ENCODE results near the gene TLR10. TPM values are rescaled to one million over a fixed set of nuclear protein-coding genes. Genes with fewer than 3 reads are reported as not detected.

TLR10 gene
- total RNA-seq, 1 donor from 2014 or later: not detected

DNA sequence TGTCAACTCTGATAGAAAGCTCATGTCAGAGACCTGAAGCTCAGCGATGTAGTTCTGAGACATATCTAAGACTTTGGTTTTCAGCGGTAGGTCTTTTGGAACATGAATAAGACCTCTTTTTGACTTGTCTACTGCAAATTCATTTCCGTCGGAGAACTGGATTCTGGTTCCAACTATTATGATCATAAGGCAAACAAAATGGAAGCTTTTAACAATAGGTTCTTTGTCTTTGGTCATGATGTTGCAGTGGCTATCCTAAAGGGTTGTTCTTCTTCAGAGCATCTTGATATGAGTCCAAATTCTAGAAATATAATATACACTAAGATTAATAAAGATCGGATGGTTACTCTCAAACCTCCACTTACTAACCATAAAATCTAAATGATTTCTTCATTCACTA is 46.4 kb upstream of the TLR10 start:
- Histone ChIP-seq H3K4me2 (ENCODE audit: low read length) (no peak overlapping the region), H3K27me3 (ENCODE audit: insufficient read depth, low read length) (no peaks in the 10 kb centered on the region), H3K4me3 (ENCODE audit: insufficient read depth, low read depth, low read length) (no peak overlapping the region), H3K9ac (ENCODE audit: low read length) (no peak overlapping the region), H4K20me1 (ENCODE audit: insufficient read depth, low read length) (no peaks in the 10 kb centered on the region), H3K79me2 (ENCODE audit: insufficient read depth, low read length) (no peaks in the 10 kb centered on the region), H3K4me1 (ENCODE audit: insufficient read depth, low read length) (no peaks in the 10 kb centered on the region), H2AFZ (ENCODE audit: low read depth, low read length) (no peak overlapping the region), H3K36me3 (ENCODE audit: insufficient read depth, low read length) (no peaks in the 10 kb centered on the region), H3K9me3 (ENCODE audit: insufficient read depth, low read depth, low read length) (no peaks in the 10 kb centered on the region), H3K27ac (ENCODE audit: low read depth, low read length) (no peak overlapping the region)
- Mint-ChIP-seq H3K4me3 (ENCODE audit: unreplicated experiment) (no peak overlapping the region), H3K9me3 (ENCODE audit: unreplicated experiment) (peaks cover 9% of the 10 kb centered on the region), H3K4me1 (ENCODE audit: low read depth, unreplicated experiment) (no peaks in the 10 kb centered on the region), H3K27ac (ENCODE audit: unreplicated experiment) (no peak overlapping the region), H3K36me3 (ENCODE audit: low read depth, unreplicated experiment) (peaks cover 5% of the 10 kb centered on the region), H3K27me3 (ENCODE audit: low read depth, unreplicated experiment) (peaks cover 3% of the 10 kb centered on the region)
- FAIRE-seq: no peak
- DNase-seq (ENCODE audit: low read depth): no peak
- no peak for TF ChIP-seq EZH2 (IDR thresholded peaks at IDR 0.05; ENCODE audit: insufficient read depth, low read length)
- TF ChIP-seq, protein P1, sequence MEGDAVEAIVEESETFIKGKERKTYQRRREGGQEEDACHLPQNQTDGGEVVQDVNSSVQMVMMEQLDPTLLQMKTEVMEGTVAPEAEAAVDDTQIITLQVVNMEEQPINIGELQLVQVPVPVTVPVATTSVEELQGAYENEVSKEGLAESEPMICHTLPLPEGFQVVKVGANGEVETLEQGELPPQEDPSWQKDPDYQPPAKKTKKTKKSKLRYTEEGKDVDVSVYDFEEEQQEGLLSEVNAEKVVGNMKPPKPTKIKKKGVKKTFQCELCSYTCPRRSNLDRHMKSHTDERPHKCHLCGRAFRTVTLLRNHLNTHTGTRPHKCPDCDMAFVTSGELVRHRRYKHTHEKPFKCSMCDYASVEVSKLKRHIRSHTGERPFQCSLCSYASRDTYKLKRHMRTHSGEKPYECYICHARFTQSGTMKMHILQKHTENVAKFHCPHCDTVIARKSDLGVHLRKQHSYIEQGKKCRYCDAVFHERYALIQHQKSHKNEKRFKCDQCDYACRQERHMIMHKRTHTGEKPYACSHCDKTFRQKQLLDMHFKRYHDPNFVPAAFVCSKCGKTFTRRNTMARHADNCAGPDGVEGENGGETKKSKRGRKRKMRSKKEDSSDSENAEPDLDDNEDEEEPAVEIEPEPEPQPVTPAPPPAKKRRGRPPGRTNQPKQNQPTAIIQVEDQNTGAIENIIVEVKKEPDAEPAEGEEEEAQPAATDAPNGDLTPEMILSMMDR (IDR thresholded peaks at IDR 0.05; ENCODE audit: insufficient read depth, low read depth, low read length): no peak

DNA sequence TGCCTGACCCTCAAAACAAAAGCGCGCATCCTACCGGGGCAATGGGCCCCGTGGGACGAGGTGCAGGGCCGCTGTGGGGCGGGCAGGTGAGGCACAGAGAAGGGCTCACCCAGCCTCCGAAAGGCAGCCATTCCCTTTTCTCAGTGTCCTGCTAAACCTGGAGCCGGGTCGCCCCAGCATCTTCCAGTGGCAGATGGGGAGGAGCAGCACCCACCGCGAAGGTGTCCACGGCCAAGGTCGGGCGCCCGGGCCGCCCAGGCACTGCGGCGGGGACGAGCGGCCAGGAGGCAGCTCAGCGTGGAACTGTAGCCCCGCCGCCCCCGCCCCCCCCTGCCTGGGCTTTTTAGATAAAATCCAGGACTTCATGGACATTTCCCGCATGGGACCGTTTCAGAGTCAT is 41.0 kb upstream of the TLR10 start:
- no peak overlapping the region for H3K4me2 ChIP-seq (ENCODE audit: low read length)
- H3K27me3 Mint-ChIP-seq (ENCODE audit: low read depth, unreplicated experiment): peaks cover 3% of the 10 kb centered on the region
- H3K9me3 ChIP-seq (ENCODE audit: insufficient read depth, low read depth, low read length): no peaks in the 10 kb centered on the region
- no peak overlapping the region for H3K4me3 Mint-ChIP-seq (ENCODE audit: unreplicated experiment)
- H3K79me2 ChIP-seq (ENCODE audit: insufficient read depth, low read length): no peaks in the 10 kb centered on the region
- H3K9ac ChIP-seq (ENCODE audit: low read length): no peak overlapping the region
- H3K4me1 ChIP-seq (ENCODE audit: insufficient read depth, low read length): no peaks in the 10 kb centered on the region
- no peak overlapping the region for H3K27ac ChIP-seq (ENCODE audit: low read depth, low read length)
- H4K20me1 ChIP-seq (ENCODE audit: insufficient read depth, low read length): no peaks in the 10 kb centered on the region
- no peak for TF ChIP-seq EZH2 (IDR thresholded peaks at IDR 0.05; ENCODE audit: insufficient read depth, low read length)
- TF ChIP-seq, protein P1 (IDR thresholded peaks at IDR 0.05; ENCODE audit: insufficient read depth, low read depth, low read length): no peak
- no peak overlapping the region for H2AFZ ChIP-seq (ENCODE audit: low read depth, low read length)
- peaks cover 10% of the 10 kb centered on the region for H3K4me1 Mint-ChIP-seq (ENCODE audit: low read depth, unreplicated experiment)
- FAIRE-seq (no peak), DNase-seq (ENCODE audit: low read depth) (no peak)
- H3K27me3 ChIP-seq (ENCODE audit: insufficient read depth, low read length): no peaks in the 10 kb centered on the region
- peaks cover 14% of the 10 kb centered on the region for H3K9me3 Mint-ChIP-seq (ENCODE audit: unreplicated experiment)
- peaks cover 9% of the 10 kb centered on the region for H3K36me3 Mint-ChIP-seq (ENCODE audit: low read depth, unreplicated experiment)
- H3K36me3 ChIP-seq (ENCODE audit: insufficient read depth, low read length): no peaks in the 10 kb centered on the region
- no peak overlapping the region for H3K4me3 ChIP-seq (ENCODE audit: insufficient read depth, low read depth, low read length)
- H3K27ac Mint-ChIP-seq (ENCODE audit: unreplicated experiment): no peak overlapping the region

DNA sequence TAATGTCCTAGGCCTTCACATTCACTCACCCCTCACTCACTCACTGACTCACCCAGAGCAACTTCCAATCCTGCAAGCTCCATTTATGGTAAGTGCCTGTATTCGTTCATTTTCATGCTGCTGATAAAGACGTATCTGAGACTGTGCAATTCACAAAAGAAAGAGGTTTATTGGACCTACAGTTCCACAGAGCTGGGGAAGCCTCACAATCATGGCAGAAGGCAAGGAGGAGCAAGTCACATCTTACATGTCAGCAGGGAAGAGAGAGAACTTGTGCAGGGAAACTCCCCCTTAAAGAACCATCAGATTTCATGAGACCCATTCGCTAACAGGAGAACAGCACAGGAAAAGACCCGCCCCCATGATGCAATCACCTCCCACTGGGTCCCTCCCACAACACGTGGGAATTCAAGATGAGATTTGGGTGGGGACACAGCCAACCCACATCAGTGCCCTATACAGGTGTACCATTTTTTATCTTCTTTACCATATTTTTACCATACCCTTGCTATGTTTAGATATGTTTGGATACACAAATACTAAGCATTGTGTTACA is 40.0 kb upstream of the TLR10 start:
- peaks cover 3% of the 10 kb centered on the region for H3K27me3 Mint-ChIP-seq (ENCODE audit: low read depth, unreplicated experiment)

More for the DNA sequence above, 40.0 kb upstream of the TLR10 start:
- no peaks in the 10 kb centered on the region for H3K27me3 ChIP-seq (ENCODE audit: insufficient read depth, low read length)
- no peak overlapping the region for H3K4me3 ChIP-seq (ENCODE audit: insufficient read depth, low read depth, low read length)
- no peaks in the 10 kb centered on the region for H3K79me2 ChIP-seq (ENCODE audit: insufficient read depth, low read length)
- no peak for TF ChIP-seq EZH2 (IDR thresholded peaks at IDR 0.05; ENCODE audit: insufficient read depth, low read length)
- TF ChIP-seq, protein P1 (IDR thresholded peaks at IDR 0.05; ENCODE audit: insufficient read depth, low read depth, low read length): no peak
- no peak overlapping the region for H3K27ac ChIP-seq (ENCODE audit: low read depth, low read length)
- no peaks in the 10 kb centered on the region for H3K9me3 ChIP-seq (ENCODE audit: insufficient read depth, low read depth, low read length)
- H2AFZ ChIP-seq (ENCODE audit: low read depth, low read length): no peak overlapping the region
- Mint-ChIP-seq H3K36me3 (ENCODE audit: low read depth, unreplicated experiment) (peaks cover 9% of the 10 kb centered on the region), H3K4me3 (ENCODE audit: unreplicated experiment) (no peak overlapping the region), H3K4me1 (ENCODE audit: low read depth, unreplicated experiment) (peaks cover 12% of the 10 kb centered on the region), H3K27ac (ENCODE audit: unreplicated experiment) (no peak overlapping the region), H3K9me3 (ENCODE audit: unreplicated experiment) (peaks cover 14% of the 10 kb centered on the region)
- DNase-seq (ENCODE audit: low read depth) (no peak), FAIRE-seq (no peak)
- no peaks in the 10 kb centered on the region for H4K20me1 ChIP-seq (ENCODE audit: insufficient read depth, low read length)
- H3K36me3 ChIP-seq (ENCODE audit: insufficient read depth, low read length): no peaks in the 10 kb centered on the region
- H3K4me1 ChIP-seq (ENCODE audit: insufficient read depth, low read length): no peaks in the 10 kb centered on the region
- no peak overlapping the region for H3K9ac ChIP-seq (ENCODE audit: low read length)
- H3K4me2 ChIP-seq (ENCODE audit: low read length): no peak overlapping the region

Measured in astrocyte (in vitro differentiated cells and primary cell).